MG63 (cell line): ENCODE results near the gene GP5. TPM values are rescaled to one million over a fixed set of nuclear protein-coding genes. Genes with fewer than 3 reads are reported as not detected.

ENCODE experiments used
- DNase-seq: peaks from one replicate; pipeline ENCODE4 v3.0.0-alpha.2; 2020
- H3K27me3 ChIP-seq: fragments of 250-450 bp; sonication (Bioruptor Pico); 2 replicates; pipeline ENCODE4 v1.5.1; 2020; ENCODE audit warnings: mild to moderate bottlenecking, moderate library complexity
- H3K36me3 ChIP-seq: fragments of 250-450 bp; sonication (Bioruptor Pico); 2 replicates; pipeline ENCODE4 v1.5.1; 2020; ENCODE audit warnings: mild to moderate bottlenecking, moderate library complexity
- H3K4me3 ChIP-seq: fragments of 250-450 bp; sonication (Bioruptor Pico); 2 replicates; pipeline ENCODE4 v1.5.1; 2020; ENCODE audit warnings: mild to moderate bottlenecking, moderate library complexity
- H3K9me3 ChIP-seq: fragments of 250-450 bp; sonication (Bioruptor Pico); 2 replicates; pipeline ENCODE4 v1.5.1; 2020; ENCODE audit warnings: mild to moderate bottlenecking, moderate library complexity
- total RNA-seq: library from RNA; depleted of rRNA; stranded (reverse); fragments of >200 nt; shearing (Covaris generic); gene quantifications from 2 replicates; pipeline ENCODE4 v1.2.3, GENCODE V29; 2014; ENCODE audit warnings: low replicate concordance; rRNA removed

GP5 gene
- total RNA-seq, 1 experiment from 2014 or later: not detected

DNA sequence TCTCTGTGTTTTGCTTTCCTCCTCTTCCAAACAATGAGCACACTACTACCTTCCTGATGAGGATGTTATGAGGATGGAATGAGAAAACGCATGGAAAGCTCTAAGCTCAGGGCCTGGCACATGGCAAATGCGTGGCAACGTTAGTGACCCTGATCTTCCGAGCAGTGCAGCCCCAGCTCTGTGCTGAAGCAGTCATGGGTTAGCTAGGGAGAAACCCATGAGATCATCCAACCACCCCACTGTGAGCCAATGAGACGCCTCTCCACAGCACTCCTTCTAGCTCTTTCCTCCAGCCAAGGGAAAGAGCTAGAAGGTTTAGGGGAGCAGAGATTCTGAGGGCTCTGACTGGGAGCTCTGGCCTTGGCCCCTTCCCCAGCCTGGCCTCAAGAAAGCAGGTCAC lies 52.4 kb downstream of the GP5 start:
- H3K4me3 ChIP-seq: no peak overlapping the region
- DNase-seq: no peak
- H3K27me3 ChIP-seq: no peaks in the 10 kb centered on the region
- H3K9me3 ChIP-seq: no peaks in the 10 kb centered on the region
- no peaks in the 10 kb centered on the region for H3K36me3 ChIP-seq

DNA sequence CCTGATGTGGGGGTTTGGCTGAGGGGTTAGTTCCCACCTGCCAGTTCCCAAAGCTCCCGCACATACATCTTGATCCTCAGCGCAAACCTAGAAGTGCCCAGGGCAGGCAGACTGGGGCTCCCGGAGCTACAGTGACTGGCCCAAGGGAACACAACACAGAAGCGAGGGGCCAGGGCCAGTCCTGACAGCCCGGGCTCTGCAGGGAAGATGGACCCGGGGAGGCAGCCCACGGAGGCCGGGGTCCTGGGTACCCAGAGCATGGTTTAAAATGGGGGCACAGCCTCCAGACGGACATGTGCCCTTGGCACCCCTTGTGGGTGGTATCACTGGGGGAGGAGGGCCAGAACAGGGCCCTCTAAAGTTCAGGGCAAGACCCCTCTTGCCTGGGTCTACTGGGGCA lies 53.0 kb downstream of the GP5 start:
- Histone ChIP-seq H3K4me3 (no peak overlapping the region), H3K27me3 (no peaks in the 10 kb centered on the region), H3K9me3 (no peaks in the 10 kb centered on the region), H3K36me3 (no peaks in the 10 kb centered on the region)
- no peak for DNase-seq

Other genes with a start within 250 kb of the GP5 start
- not detected in 2 replicates for gene CPN2, start 47.9 kb downstream of the GP5 start, total RNA-seq
- 0.07 and 0.49 TPM in 2 replicates for gene LRRC15, start 29.5 kb downstream of the GP5 start, total RNA-seq
- 76.9 and 103 TPM in 2 replicates for gene ATP13A3, start 87.7 kb upstream of the GP5 start, total RNA-seq
- gene TMEM44, start 234.2 kb upstream of the GP5 start, total RNA-seq: 15.4 and 40.9 TPM in 2 replicates